NCI-H1436 treated with DMSO at 0.1 percent for 48 hours (cell line): ENCODE results near the gene SYCE3.
"Not testable (repeated sequence)": the region's sequence is repeated elsewhere in the genome, so short reads cannot be mapped to it uniquely, and the experiment has no call there.

Experiments used
- DNase-seq: peaks from one replicate; lab custom pipeline; 2025; lab: John Stamatoyannopoulos, UW

The SYCE3 gene

GRCh38 chr22:50562523-50563412, at the start of gene SYCE3:
Gene SYCE3, minus strand, starts transcription at chr22:50562919. Its CDS starts 6,514 bp downstream, at chr22:50556405.
- DNase-seq = peak; percentile 77

DNA sequence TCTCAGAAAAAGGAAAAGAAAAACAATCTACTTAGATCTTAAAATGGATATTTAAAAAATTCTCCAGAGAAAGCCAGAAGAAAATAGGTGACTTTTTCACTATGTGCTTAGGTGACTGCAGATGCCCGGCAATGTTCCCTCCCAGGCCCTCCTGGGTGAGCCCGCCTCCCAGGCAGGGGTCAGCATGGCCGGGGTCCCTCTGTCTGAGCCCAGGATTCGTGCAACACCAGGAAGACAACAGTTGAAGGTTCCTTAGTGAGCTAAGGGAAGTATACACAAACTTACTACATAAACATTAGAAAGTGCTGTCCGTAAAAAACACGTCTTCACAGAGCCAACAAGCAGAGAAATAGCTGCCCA, 49.4 kb upstream of the SYCE3 start:
- DNase-seq = no peak

DNA sequence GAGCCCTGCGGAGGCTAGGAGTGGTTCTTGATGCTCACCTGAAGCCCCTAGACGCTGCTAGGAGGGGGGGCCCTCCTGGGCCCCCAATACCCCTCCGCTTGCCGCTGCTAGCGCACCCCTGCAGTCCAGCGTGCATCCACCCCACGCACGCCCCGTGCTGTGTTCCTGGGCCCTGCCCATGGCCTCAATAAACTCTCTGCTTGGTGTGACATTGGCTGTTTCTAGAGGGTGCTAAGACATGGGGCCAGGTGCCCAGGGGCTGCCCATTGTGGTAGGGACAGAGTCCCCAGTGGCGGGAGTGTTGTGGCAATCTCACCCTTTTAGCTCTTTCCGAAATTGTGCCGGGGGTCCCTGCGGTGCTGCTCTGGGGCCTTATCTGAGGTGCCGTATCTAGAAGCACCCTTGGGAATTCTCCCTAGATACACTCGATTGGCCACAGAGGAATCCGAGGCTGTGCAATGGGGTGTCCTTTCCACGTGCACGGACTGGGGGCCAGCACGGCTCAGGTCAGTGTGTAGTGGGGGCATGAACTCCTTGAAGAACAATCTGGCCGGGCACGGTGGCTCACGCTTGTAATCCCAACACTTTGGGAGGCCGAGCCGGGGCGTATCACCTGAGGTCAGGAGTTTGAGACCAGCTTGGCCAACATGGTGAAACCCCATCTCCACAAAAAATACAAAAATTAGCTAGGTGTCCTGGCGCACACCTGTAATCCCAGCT, 48.8 kb upstream of the SYCE3 start:
- no peak for DNase-seq

DNA sequence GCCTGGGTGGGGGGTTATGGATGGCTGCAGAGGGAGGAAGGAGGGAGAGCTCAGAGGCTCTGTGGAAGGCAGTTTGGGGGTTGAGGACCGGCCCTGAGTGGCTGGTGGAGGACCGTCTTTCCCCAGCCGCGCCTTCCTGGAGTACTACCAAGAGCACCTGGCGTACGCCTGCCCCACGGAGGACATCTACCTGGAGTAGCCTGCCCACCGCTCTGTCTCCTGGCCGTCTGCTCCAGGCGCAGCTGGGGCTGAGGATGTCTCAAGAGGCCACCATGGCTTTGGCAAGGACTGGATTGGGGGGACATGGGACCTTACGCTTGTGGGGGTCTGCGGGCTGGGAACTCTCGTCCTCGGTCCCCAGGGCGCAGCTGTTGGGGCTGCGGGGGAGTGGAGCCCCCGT, 47.9 kb upstream of the SYCE3 start:
- DNase-seq = no peak

- DNase-seq = no peak
Observed at GRCh38 chr22:50610041-50610451, 47.3 kb upstream of the SYCE3 start.

- DNase-seq = no peak
Observed at GRCh38 chr22:50609599-50609998, 46.9 kb upstream of the SYCE3 start.

DNA sequence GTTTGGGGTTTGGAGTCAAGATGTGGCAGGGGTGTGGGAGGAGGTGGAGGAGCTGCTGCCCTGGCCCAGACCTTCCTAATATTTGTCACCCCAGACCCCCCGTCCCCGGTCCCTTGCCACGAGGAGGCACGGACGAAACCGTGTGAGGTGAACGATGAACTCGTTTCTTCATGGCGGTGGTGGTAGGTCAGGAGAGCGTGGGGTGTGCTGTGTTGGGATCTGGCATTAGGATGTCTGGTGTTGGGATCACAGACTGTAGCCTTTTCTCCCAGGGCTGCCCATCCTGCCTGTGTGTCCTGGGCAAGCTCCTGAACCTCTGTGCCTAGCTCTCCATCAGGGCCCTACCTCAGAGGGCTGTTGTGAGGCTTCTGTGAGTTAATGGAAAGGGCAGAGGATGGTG, 46.3 kb upstream of the SYCE3 start:
- no peak for DNase-seq

GRCh38 chr22:50608058-50608840, 45.5 kb upstream of the SYCE3 start:
- DNase-seq = not testable (repeated sequence)

DNA sequence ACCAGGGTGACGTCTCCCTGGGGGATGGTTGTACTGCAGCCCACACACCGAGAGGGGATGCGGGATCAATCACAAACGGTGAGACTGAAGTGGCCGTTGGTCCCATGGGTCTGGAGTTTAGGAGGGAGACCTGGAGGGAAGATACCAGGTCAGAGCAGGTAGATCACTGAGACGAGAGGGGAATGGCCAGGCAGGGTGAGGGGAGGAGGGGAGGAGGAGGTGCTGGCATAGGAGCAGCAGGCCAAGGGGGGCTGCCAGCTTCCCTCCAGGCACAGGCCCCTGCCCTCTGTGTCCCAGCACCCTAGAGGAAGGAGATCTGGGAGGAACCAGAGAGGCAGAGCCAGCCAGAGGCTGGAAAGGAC, 44.9 kb upstream of the SYCE3 start:
- no peak for DNase-seq

GRCh38 chr22:50606946-50607658, 44.4 kb upstream of the SYCE3 start:
- no peak for DNase-seq

- DNase-seq = no peak
Observed at GRCh38 chr22:50606165-50606945, 43.6 kb upstream of the SYCE3 start.

DNA sequence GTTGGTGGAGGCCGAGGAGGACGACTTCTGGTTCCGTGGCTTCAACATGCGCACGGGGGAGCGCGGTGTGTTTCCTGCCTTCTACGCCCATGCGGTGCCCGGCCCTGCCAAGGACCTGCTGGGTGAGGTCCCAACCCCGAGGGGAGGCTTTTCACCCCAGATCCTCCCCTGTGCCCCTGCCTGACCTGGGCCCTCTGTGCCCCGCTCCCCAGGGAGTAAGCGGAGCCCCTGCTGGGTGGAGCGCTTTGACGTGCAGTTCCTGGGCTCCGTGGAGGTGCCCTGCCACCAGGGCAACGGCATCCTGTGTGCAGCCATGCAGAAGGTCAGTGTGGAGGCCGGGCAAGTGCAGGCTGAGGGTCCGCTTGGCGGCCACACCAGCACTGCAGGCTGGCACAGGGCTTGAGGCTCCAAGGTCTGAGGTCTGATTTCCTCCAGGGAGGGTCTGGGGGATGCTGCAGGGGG, 42.9 kb upstream of the SYCE3 start:
- no peak for DNase-seq

- DNase-seq = no peak
Observed at GRCh38 chr22:50605002-50605612, 42.4 kb upstream of the SYCE3 start.

GRCh38 chr22:50604256-50605001, 41.7 kb upstream of the SYCE3 start:
- DNase-seq = no peak

DNA sequence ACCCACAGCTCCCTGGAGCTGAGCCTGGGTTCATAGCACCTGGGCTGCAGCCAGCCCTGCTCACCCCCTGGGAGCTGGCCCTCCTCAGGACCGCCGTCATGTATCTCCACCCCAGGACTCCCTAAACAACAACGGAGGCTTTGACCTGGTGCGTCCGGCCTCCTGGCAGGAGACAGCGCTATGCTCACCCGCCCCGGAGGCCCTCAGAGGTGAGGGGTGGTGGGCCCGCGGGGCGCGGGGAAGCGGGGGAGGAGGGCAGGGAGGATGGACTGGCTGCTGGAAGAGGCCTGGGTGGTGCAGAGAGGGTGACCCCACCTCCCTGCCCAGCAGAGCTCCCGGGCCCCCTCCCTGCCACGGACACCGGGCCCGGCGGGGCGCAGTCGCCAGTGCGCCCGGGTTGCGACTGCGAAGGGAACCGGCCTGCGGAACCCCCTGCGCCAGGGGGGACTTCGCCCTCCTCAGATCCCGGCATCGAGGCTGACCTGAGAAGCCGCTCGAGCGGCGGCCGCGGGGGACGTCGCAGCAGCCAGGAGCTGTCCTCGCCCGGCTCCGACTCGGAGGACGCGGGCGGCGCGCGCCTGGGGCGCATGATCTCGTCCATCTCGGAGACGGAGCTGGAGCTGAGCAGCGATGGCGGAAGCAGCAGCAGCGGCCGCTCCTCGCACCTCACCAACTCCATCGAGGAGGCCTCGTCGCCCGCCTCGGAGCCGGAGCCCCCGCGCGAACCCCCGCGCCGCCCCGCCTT, 41.0 kb upstream of the SYCE3 start:
- no peak for DNase-seq

DNA sequence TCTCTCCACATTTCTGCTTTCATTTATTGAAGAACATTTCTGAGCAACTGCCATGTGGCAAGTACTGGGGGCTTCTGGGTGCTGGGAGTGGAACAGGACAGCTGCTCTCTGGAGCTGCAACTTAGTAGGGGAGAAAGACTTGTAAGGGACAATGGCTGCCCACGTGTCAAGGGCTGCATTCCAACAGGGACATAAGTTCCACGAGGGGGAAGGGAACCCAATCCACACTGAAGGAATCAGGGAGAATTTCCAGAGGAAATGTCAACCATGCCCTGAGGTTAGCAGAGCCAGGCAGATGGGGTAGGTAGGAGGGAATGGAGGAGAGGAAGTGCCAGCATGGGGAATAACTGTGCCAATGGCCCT, 39.6 kb upstream of the SYCE3 start:
- DNase-seq = no peak

DNA sequence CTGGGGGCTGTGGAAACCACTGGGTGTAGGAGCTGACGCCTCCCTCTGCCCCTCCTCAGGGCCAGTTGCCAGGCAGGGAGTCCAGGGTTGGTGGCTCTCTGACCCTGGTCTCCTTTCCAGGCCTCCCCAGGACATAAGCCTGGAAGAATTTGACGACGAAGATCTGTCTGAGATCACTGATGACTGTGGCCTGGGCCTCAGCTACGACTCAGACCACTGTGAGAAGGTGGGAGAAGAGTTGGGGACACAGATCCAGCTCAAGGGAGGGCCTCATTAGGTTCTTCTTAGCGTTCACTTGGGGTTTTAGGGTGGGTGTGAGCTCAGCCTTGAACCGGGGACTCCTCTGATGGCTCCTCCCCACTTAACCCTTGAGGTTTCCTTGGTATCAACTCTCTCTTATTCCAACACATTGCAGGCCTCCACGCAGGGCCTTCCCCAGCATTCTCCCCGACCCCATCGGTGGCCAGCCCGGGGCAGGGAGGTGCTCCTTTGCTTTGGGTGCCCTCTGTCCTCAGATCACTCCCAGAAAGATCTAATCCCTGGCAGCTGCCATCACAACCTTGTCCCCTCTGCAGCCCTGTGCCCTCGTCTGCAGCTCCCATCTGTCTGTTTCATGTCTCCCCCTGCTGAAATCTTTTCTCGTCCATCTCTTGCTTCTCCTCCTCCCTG, 39.1 kb upstream of the SYCE3 start:
- no peak for DNase-seq

DNA sequence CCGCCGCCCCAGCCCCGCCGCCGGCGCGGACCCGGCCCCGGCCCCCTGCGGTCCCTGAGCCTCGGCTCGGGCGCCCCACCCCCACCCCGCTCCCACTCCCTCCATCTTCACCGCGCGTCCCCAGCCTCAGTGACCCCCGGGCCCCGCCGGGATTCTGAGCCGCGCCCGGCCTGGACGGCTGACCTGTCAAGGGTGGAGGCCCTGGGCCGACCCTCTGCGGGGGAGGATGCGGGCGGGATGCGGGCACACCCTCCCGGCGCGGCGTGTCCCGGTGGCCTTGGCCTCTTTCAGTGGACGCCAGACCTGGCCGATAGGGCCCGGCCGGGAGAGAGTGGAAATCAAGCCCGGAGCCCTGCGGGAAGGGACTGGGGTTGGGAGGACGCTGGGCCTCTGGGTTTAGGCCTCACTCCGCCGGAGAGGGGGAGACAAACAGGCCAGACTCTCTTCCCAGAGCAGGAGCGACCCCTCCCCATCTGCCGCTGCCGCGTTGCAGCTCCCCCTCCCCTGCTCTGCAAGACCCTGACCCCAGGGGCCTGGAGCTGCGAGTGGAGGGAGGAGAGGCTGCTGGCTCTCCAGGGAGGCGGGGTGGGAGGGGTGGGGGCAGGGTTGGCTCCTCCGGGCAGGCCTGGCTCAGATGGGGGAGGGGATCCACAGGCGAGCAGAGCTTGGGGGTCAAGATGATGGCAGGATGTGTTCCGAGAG, 38.4 kb upstream of the SYCE3 start:
- DNase-seq = no peak
